Measurements from ENCODE around the gene TRABD. TPM values are rescaled to one million over a fixed set of nuclear protein-coding genes. Genes with fewer than 3 reads are reported as not detected.

TRABD gene
- total RNA-seq, 4 donors from 2014 or later: 18.3 to 31.0 (median 22.3) TPM

GRCh38 chr22:50216684-50217520, 31.2 kb downstream of the TRABD start:
- intact Hi-C loops (cut with DNase I): no loop called here
- TF ChIP-seq POLR2AphosphoS5 (IDR thresholded peaks at IDR 0.05) (no peak), CTCF (IDR thresholded peaks at IDR 0.05) (no peak), EP300 (IDR thresholded peaks at IDR 0.05) (no peak), POLR2A (IDR thresholded peaks at IDR 0.05; ENCODE audit: low read depth) (no peak)
- H3K9me3 ChIP-seq: no peaks in the 10 kb centered on the region
- no peak overlapping the region for H3K27ac ChIP-seq (replicated peaks in 1 of 4)
- no peak for DNase-seq (ENCODE audit: extremely low spot score)
- peaks cover 54 to 98% (median 94%) of the 10 kb centered on the region in 4 donors for H3K36me3 ChIP-seq
- peaks cover 6 to 18% (median 12%) of the 10 kb centered on the region in 4 donors for H3K4me1 ChIP-seq
- H3K27me3 ChIP-seq: no peaks in the 10 kb centered on the region
- H3K4me3 ChIP-seq: no peak overlapping the region
- WGBS: 94% methylated on average over 30 of the region's 57 CpGs

- H3K36me3 ChIP-seq: peaks cover 51 to 98% (median 94%) of the 10 kb centered on the region in 4 donors
- H3K9me3 ChIP-seq: no peaks in the 10 kb centered on the region
- peaks cover 6 to 18% (median 12%) of the 10 kb centered on the region in 4 donors for H3K4me1 ChIP-seq
- no peaks in the 10 kb centered on the region for H3K27me3 ChIP-seq
- TF ChIP-seq CTCF (IDR thresholded peaks at IDR 0.05): no peak
- TF ChIP-seq EP300 (IDR thresholded peaks at IDR 0.05): no peak
- no peak for TF ChIP-seq POLR2A (IDR thresholded peaks at IDR 0.05; ENCODE audit: low read depth)
- TF ChIP-seq POLR2AphosphoS5 (IDR thresholded peaks at IDR 0.05): no peak
- no peak overlapping the region for H3K4me3 ChIP-seq
- no peak overlapping the region for H3K27ac ChIP-seq (replicated peaks in 1 of 4)
- WGBS: 84% methylated on average over 19 of the region's 21 CpGs
- no peak for DNase-seq (ENCODE audit: extremely low spot score)
- intact Hi-C loops (cut with DNase I): no loop called here
Observed at GRCh38 chr22:50217543-50218152, 31.9 kb downstream of the TRABD start.

DNA sequence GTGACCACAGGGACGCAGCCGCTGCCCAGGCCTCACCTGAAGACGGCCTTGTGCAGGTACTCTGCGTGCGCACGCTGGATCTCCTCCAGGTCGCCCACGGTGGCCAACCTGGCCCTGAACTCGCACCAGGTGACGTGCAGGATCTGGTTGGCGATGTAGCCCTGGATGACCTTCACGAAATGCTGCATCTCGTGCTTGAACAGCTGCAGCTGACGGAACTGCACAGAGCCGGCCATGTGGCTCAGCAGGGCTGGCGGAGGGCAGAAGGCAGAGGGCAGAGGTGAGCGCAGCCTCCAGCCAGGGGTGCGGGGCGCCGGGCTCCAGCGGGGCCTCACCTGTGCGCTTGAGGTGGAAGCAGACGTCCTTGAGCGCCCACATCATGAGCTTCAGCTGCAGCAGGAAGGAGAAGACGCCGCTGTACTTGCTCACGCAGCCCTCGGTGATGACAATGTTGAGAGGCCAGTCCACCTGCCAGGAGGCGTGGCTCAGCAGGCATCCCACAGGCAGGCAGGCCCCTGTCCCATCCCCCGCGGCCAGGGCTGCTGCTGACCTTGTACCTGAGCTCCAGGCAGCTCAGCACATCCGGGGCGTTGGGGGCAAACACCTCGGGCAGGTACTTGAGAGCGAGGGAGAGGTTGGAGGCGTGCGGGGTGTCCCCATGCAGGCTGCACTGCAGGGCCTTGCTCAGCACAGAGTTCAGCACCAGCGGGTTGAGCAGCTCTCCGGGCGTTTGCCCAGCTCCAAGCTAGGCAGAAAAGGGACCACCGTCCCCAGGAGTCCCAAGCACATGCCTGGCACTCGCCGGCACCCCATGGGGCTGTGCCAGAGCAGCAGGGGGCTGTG, 32.7 kb downstream of the TRABD start:
- Histone ChIP-seq H3K9me3 (no peaks in the 10 kb centered on the region), H3K4me3 (no peak overlapping the region), H3K36me3 (peaks cover 56 to 98% (median 95%) of the 10 kb centered on the region in 4 donors), H3K4me1 (peaks cover 6 to 18% (median 12%) of the 10 kb centered on the region in 4 donors), H3K27me3 (no peaks in the 10 kb centered on the region), H3K27ac (replicated peaks in 1 of 4) (no peak overlapping the region)
- no peak for DNase-seq (ENCODE audit: extremely low spot score)
- no peak for TF ChIP-seq POLR2A (IDR thresholded peaks at IDR 0.05; ENCODE audit: low read depth)
- TF ChIP-seq CTCF (IDR thresholded peaks at IDR 0.05): no peak
- TF ChIP-seq EP300 (IDR thresholded peaks at IDR 0.05): no peak
- no peak for TF ChIP-seq POLR2AphosphoS5 (IDR thresholded peaks at IDR 0.05)
- intact Hi-C loops (cut with DNase I): no loop called here
- 70% methylated on average over 2 of the region's 43 CpGs for WGBS

DNA sequence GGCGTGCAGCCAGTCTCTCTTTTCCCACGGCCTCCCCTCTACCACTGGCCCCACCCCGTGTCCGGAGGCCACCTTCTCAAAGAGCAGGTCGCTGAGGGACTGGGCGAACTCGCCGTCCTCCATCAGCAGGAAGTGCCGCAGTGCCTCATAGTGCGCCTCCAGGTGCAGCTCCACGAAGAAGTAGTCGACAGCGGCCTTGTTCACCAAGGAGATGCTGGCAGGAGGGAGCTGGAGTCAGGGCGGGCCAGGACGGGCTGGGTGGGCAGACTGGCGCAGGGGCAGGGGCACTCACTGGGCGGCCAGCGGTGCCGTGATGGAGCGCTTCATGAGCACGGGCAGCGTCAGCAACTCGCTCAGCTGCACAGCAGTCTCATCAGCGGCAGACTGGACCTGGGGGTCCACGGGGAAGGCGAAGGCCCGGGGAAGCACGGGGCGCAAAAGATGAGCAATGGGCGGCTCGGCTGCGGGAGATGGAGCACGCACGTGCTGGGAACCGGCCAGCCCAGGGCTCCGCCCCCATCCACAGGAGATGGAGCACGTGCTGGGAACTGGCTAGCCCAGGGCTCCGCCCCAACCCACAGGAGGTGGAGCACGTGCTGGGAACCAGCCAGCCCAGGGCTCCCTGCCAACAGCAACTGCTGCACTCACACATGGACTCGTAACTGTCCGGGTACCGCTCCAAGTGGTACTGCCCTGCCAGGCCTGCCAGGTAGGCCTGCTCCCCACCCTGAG, 33.4 kb downstream of the TRABD start:
- TF ChIP-seq POLR2AphosphoS5 (IDR thresholded peaks at IDR 0.05) (peak; percentile 55 to 63), CTCF (IDR thresholded peaks at IDR 0.05) (no peak), EP300 (IDR thresholded peaks at IDR 0.05) (no peak), POLR2A (IDR thresholded peaks at IDR 0.05; ENCODE audit: low read depth) (no peak)
- Histone ChIP-seq H3K27me3 (no peaks in the 10 kb centered on the region), H3K4me1 (peaks cover 6 to 12% (median 10%) of the 10 kb centered on the region in 4 donors), H3K4me3 (no peak overlapping the region), H3K27ac (replicated peaks in 1 of 4) (peak overlapping the region in 1 of 4 donors; percentile 48), H3K36me3 (peaks cover 62 to 98% (median 97%) of the 10 kb centered on the region in 4 donors), H3K9me3 (no peaks in the 10 kb centered on the region)
- DNase-seq (ENCODE audit: extremely low spot score): no peak
- 65% methylated on average over 35 of the region's 42 CpGs for WGBS
- intact Hi-C loops (cut with DNase I): no loop called here

All from esophagus muscularis mucosa (tissue), 4 donors.